RWPE1 (cell line): Measurements from ENCODE around the gene AKAP12.

Experiments used
- CTCF ChIA-PET: fragments of 350-600 bp; sonication (Branson Sonifier 250); formaldehyde crosslinking; extraction: SDS; loops from one replicate; lab custom pipeline; 2021; lab: Yijun Ruan, JAX
- POLR2A ChIA-PET: fragments of 400-600 bp; formaldehyde crosslinking; extraction: SDS; loops from one replicate; lab custom pipeline; 2020; ENCODE audit warnings: antibody characterized with exemption; ENCODE audit not compliant: low non-redundant PET; lab: Yijun Ruan, JAX
- DNase-seq: peaks from one replicate; pipeline ENCODE4 v3.0.0; 2012; ENCODE audit warnings: low spot score
- H3K27ac ChIP-seq: fragments of 450-650 bp; 2 replicates; pipeline ENCODE4 v1.5.1; 2017
- TF ChIP-seq, protein P1 (sequence below): fragments of 450-650 bp; conservative IDR thresholded peaks from 2 replicates; pipeline ENCODE4 v1.5.1; 2017; ENCODE audit warnings: low read depth, mild to moderate bottlenecking

The AKAP12 gene

DNA sequence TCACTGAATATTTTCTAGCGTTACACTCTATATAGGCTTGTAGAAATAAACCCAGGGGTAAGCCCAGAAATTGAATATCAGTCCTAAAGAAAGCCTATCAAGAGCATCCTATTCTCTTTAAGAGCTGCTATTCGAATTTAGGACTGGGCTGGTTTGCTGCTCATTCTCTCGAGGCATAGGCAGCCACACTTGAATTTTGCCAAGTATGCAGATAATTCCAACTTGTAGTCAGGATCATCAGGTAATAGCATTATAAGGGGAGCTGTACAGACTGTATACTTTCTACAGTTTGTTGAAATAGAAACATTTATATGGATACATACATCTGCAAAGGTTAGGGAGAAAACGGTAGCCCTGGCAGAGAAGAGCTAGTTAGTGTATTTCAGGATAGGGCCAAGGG is 153.6 kb downstream of the AKAP12 start:
- ChIA-PET CTCF (interaction anchor here (0.6 kb wide), 1 partner anchor 1823 kb away, joined by 3 read pairs; no protein-coding TSS in a partner anchor), POLR2A (no interaction called here)
- DNase-seq = no peak
- no peak overlapping the region for H3K27ac ChIP-seq
- TF ChIP-seq, protein P1, sequence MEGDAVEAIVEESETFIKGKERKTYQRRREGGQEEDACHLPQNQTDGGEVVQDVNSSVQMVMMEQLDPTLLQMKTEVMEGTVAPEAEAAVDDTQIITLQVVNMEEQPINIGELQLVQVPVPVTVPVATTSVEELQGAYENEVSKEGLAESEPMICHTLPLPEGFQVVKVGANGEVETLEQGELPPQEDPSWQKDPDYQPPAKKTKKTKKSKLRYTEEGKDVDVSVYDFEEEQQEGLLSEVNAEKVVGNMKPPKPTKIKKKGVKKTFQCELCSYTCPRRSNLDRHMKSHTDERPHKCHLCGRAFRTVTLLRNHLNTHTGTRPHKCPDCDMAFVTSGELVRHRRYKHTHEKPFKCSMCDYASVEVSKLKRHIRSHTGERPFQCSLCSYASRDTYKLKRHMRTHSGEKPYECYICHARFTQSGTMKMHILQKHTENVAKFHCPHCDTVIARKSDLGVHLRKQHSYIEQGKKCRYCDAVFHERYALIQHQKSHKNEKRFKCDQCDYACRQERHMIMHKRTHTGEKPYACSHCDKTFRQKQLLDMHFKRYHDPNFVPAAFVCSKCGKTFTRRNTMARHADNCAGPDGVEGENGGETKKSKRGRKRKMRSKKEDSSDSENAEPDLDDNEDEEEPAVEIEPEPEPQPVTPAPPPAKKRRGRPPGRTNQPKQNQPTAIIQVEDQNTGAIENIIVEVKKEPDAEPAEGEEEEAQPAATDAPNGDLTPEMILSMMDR = no peak

DNA sequence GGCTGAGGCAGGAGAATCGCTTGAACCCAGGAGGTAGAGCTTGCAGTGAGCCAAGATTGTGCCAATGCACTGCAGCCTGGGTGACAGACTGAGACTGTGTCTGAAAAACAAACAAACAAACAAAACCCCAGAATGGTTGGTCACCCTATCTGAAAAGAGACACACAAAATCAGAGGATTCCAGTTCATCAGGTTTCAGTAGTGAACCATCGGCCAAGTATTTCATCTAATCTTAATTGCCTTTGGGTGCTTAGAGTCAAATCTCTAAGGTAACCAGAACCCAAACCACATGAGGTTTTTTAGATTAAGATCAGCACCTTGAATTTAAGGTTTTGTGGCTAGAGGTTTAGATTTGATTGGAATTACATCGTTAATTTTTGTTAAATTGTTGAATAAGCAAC is 159.9 kb downstream of the AKAP12 start:
- ChIA-PET POLR2A (no interaction called here), CTCF (no interaction called here)
- peak overlapping the region; percentile 43 for H3K27ac ChIP-seq
- DNase-seq = peak; percentile 46
- TF ChIP-seq, protein P1 = no peak

DNA sequence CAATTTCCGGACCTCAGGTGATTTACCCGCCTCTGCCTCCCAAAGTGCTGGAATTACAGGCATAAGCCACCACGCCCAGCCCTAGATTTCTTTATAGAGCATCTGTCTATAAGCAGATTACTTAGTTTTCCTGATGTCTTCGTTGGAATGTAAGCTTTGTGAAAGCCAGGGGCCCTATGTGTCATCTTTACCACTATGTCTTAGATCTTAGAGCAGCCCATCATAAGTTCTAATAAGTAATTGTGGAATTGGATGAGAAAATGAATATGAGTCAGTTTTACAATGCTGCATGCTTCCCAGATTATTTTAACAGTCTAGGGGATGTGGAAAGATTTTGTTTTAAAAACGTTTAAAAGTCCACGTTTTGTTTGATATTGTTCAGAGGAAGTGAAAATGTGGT is 160.7 kb downstream of the AKAP12 start:
- peak; percentile 14 for DNase-seq
- peak overlapping the region; percentile 25; the same call in 1 of the 2 replicates for H3K27ac ChIP-seq

DNA sequence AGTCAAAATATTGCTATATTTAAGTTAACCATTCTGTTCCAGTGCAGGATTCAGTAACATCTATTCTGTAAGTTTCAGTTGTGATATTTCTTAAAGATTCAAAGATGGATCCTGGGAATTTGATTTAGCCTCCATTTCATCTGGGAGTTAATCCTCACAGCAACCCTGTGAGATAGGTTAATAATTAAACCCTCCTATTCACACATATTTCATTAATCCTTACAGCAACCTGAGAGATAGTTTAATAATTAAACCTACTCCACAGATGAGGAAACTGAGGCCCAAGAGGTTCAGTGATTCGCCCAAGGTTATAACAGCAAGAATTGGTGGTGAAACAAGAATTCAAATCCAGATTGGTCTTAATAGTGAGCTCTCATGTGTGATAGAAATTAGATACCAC is 162.5 kb downstream of the AKAP12 start:
- no peak overlapping the region for H3K27ac ChIP-seq
- TF ChIP-seq, protein P1 = no peak
- CTCF ChIA-PET = no interaction called here
- no peak for DNase-seq
- POLR2A ChIA-PET = no interaction called here

More for the DNA sequence above, 160.7 kb downstream of the AKAP12 start:
- ChIA-PET POLR2A (no interaction called here), CTCF (interaction anchor here (0.7 kb wide), 1 partner anchor 436 kb away, joined by 3 read pairs; no protein-coding TSS in a partner anchor)
- TF ChIP-seq, protein P1 = no peak

DNA sequence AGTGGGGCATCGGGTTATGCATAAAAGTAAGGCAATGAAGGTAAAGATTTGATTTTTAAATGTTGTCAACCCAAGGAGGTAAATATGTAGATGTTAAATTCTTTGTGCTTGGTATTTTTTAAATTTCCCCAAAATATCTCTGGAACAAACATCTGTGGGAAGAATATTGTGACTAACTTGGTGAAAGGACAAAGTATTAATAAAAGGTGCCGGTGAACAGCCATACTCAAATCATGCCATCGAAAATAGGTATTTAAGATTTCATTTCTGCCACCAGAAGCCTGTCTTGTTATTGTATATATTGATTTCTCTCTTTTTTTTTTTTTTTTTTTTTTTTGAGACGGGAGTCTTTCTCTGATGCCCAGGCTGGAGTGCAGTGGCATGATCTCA is 164.1 kb downstream of the AKAP12 start:
- H3K27ac ChIP-seq = 0 out of 2 replicates have a peak overlapping the region, but pooled peaks have one; percentile 32
- CTCF ChIA-PET = no interaction called here
- DNase-seq = no peak
- POLR2A ChIA-PET = no interaction called here
- TF ChIP-seq, protein P1 = no peak
